Activated naive CD4-positive, alpha-beta T cell treated with anti-CD3 and anti-CD28 coated beads for 36 hours (primary cell): ENCODE data around the gene FGF12. TPM values are rescaled to one million over a fixed set of nuclear protein-coding genes. Genes with fewer than 3 reads are reported as not detected.

Experiments used
- CTCF ChIA-PET: fragments of 350-600 bp; sonication (Branson Sonifier 250); formaldehyde crosslinking; loops from one replicate; lab custom pipeline; 2021; ENCODE audit warnings: antibody characterized with exemption; lab: Charles Lee
- DNase-seq: peaks from one replicate; pipeline ENCODE4 v3.0.0-alpha.2; 2020
- H3K27ac Mint-ChIP-seq: one replicate; pipeline ENCODE4 v1.8.0; 2021; ENCODE audit warnings: mild to moderate bottlenecking, mixed read lengths
- H3K27me3 Mint-ChIP-seq: one replicate; pipeline ENCODE4 v1.8.0; 2021; ENCODE audit warnings: low read depth, mixed read lengths
- H3K36me3 Mint-ChIP-seq: one replicate; pipeline ENCODE4 v1.8.0; 2021; ENCODE audit warnings: low read depth, mixed read lengths
- H3K4me1 Mint-ChIP-seq: one replicate; pipeline ENCODE4 v1.8.0; 2021; ENCODE audit warnings: low read depth, mixed read lengths
- H3K4me3 Mint-ChIP-seq: one replicate; pipeline ENCODE4 v1.8.0; 2021; ENCODE audit warnings: mild to moderate bottlenecking, moderate library complexity, mixed read lengths
- H3K9me3 Mint-ChIP-seq: one replicate; pipeline ENCODE4 v1.8.0; 2021; ENCODE audit warnings: mixed read lengths
- intact Hi-C: fragments of 100-400 bp; cut with micrococcal nuclease; formaldehyde crosslinking; loops from one replicate; pipeline ENCODE4 v1.15.1; 2023
- total RNA-seq, 2 experiments: library from RNA; stranded (reverse); gene quantifications; one replicate each; pipeline ENCODE4 v1.2.3, GENCODE V29; 2021

FGF12 gene
- total RNA-seq, 2 experiments from 2014 or later, result not detected

- Mint-ChIP-seq H3K4me1 (no peaks in the 10 kb centered on the region), H3K9me3 (peaks cover 3% of the 10 kb centered on the region), H3K36me3 (no peaks in the 10 kb centered on the region), H3K4me3 (no peak overlapping the region), H3K27ac (no peak overlapping the region), H3K27me3 (no peaks in the 10 kb centered on the region)
- no peak for DNase-seq
- CTCF ChIA-PET, result no interaction called here
- intact Hi-C loops, result no loop called here
These were observed 598.4 kb downstream of the FGF12 start for GRCh38 chr3:192128922-192129321.

- intact Hi-C loops, result no loop called here
- DNase-seq, result no peak
- no peaks in the 10 kb centered on the region for H3K36me3 Mint-ChIP-seq
- H3K4me3 Mint-ChIP-seq, result no peak overlapping the region
- no peaks in the 10 kb centered on the region for H3K4me1 Mint-ChIP-seq
- H3K9me3 Mint-ChIP-seq, result peaks cover 3% of the 10 kb centered on the region
- CTCF ChIA-PET, result interaction anchor here (0.6 kb wide), 1 partner anchor 32 kb away, joined by 4 read pairs; no protein-coding TSS in a partner anchor
- H3K27ac Mint-ChIP-seq, result no peak overlapping the region
- no peaks in the 10 kb centered on the region for H3K27me3 Mint-ChIP-seq
These were observed 599.3 kb downstream of the FGF12 start for GRCh38 chr3:192128060-192128459.

- intact Hi-C loops, result no loop called here
- H3K27ac Mint-ChIP-seq, result no peak overlapping the region
- no peaks in the 10 kb centered on the region for H3K4me1 Mint-ChIP-seq
- H3K9me3 Mint-ChIP-seq, result peaks cover 3% of the 10 kb centered on the region
- no peak overlapping the region for H3K4me3 Mint-ChIP-seq
- CTCF ChIA-PET, result no interaction called here
- H3K36me3 Mint-ChIP-seq, result no peaks in the 10 kb centered on the region
- DNase-seq, result no peak
- no peaks in the 10 kb centered on the region for H3K27me3 Mint-ChIP-seq
These were observed 604.3 kb downstream of the FGF12 start for GRCh38 chr3:192122832-192123594.

- intact Hi-C loops, result no loop called here
- Mint-ChIP-seq H3K27me3 (no peaks in the 10 kb centered on the region), H3K9me3 (peaks cover 4% of the 10 kb centered on the region), H3K27ac (no peak overlapping the region), H3K4me3 (no peak overlapping the region), H3K4me1 (no peaks in the 10 kb centered on the region), H3K36me3 (no peaks in the 10 kb centered on the region)
- DNase-seq, result no peak
- CTCF ChIA-PET, result no interaction called here
These were observed 605.4 kb downstream of the FGF12 start for GRCh38 chr3:192121923-192122322.

GRCh38 chr3:192108820-192109219 lies 618.5 kb downstream of the FGF12 start:
- no peak for DNase-seq
- Mint-ChIP-seq H3K9me3 (no peaks in the 10 kb centered on the region), H3K27ac (no peak overlapping the region), H3K36me3 (no peaks in the 10 kb centered on the region), H3K27me3 (no peaks in the 10 kb centered on the region), H3K4me1 (no peaks in the 10 kb centered on the region), H3K4me3 (no peak overlapping the region)
- CTCF ChIA-PET, result no interaction called here
- intact Hi-C loops, result no loop called here

- H3K4me3 Mint-ChIP-seq, result no peak overlapping the region
- no peak overlapping the region for H3K27ac Mint-ChIP-seq
- H3K9me3 Mint-ChIP-seq, result no peaks in the 10 kb centered on the region
- no peaks in the 10 kb centered on the region for H3K36me3 Mint-ChIP-seq
- CTCF ChIA-PET, result no interaction called here
- intact Hi-C loops, result no loop called here
- no peaks in the 10 kb centered on the region for H3K27me3 Mint-ChIP-seq
- no peak for DNase-seq
- no peaks in the 10 kb centered on the region for H3K4me1 Mint-ChIP-seq
These were observed 620.8 kb downstream of the FGF12 start for GRCh38 chr3:192106543-192106942.

- no peaks in the 10 kb centered on the region for H3K36me3 Mint-ChIP-seq
- intact Hi-C loops, result no loop called here
- peaks cover 4% of the 10 kb centered on the region for H3K9me3 Mint-ChIP-seq
- no peak for DNase-seq
- no peaks in the 10 kb centered on the region for H3K27me3 Mint-ChIP-seq
- no peak overlapping the region for H3K27ac Mint-ChIP-seq
- H3K4me1 Mint-ChIP-seq, result no peaks in the 10 kb centered on the region
- no peak overlapping the region for H3K4me3 Mint-ChIP-seq
- CTCF ChIA-PET, result no interaction called here
These were observed 634.8 kb downstream of the FGF12 start for GRCh38 chr3:192092388-192093005.

GRCh38 chr3:192091831-192092230 lies 635.5 kb downstream of the FGF12 start:
- H3K36me3 Mint-ChIP-seq, result no peaks in the 10 kb centered on the region
- no peak overlapping the region for H3K4me3 Mint-ChIP-seq
- no peaks in the 10 kb centered on the region for H3K27me3 Mint-ChIP-seq
- H3K4me1 Mint-ChIP-seq, result no peaks in the 10 kb centered on the region
- CTCF ChIA-PET, result no interaction called here
- DNase-seq, result no peak
- peaks cover 4% of the 10 kb centered on the region for H3K9me3 Mint-ChIP-seq
- intact Hi-C loops, result no loop called here
- H3K27ac Mint-ChIP-seq, result no peak overlapping the region

GRCh38 chr3:192090586-192090985 lies 636.8 kb downstream of the FGF12 start:
- H3K27ac Mint-ChIP-seq, result no peak overlapping the region
- H3K36me3 Mint-ChIP-seq, result no peaks in the 10 kb centered on the region
- no peak overlapping the region for H3K4me3 Mint-ChIP-seq
- no peaks in the 10 kb centered on the region for H3K27me3 Mint-ChIP-seq
- H3K4me1 Mint-ChIP-seq, result no peaks in the 10 kb centered on the region
- peaks cover 4% of the 10 kb centered on the region for H3K9me3 Mint-ChIP-seq
- CTCF ChIA-PET, result no interaction called here
- no peak for DNase-seq
- intact Hi-C loops, result no loop called here

Other genes with a start within 250 kb of the FGF12 start
- 1 to 10 TPM; 6.4 to 6.5 TPM for gene MB21D2, start 190.3 kb upstream of the FGF12 start, total RNA-seq